Cardiac muscle cell (in vitro differentiated cells and primary cell): Measurements from ENCODE around the gene FKBP7. TPM values are rescaled to one million over a fixed set of nuclear protein-coding genes. Genes with fewer than 3 reads are reported as not detected.

ENCODE experiments used
- DNase-seq, 2 donors: peaks; one replicate each; pipeline versions ENCODE4 v3.0.0 to v3.0.0-alpha.2; 2010 to 2017; ENCODE audit warnings: low read depth in 1 of 2, low spot score in 1 of 2
- H3K27ac ChIP-seq: fragments of 200-600 bp; sonication (generic); 2 replicates; pipeline ENCODE4 v1.5.1; 2016
- H3K27me3 ChIP-seq: fragments of 200-600 bp; sonication (generic); 2 replicates; pipeline ENCODE4 v1.6.0; 2016; ENCODE audit warnings: control low read depth
- H3K36me3 ChIP-seq: fragments of 200-600 bp; sonication (generic); 2 replicates; pipeline ENCODE4 v1.5.1; 2016; ENCODE audit warnings: control low read depth
- H3K4me1 ChIP-seq: fragments of 200-600 bp; sonication (generic); 2 replicates; pipeline ENCODE4 v1.8.1; 2017; ENCODE audit warnings: low read depth, mild to moderate bottlenecking, mixed run types
- H3K4me3 ChIP-seq: fragments of 200-600 bp; sonication (generic); 2 replicates; pipeline ENCODE4 v1.5.1; 2016; ENCODE audit warnings: mild to moderate bottlenecking
- H3K9me3 ChIP-seq: fragments of 200-600 bp; sonication (generic); 2 replicates; pipeline ENCODE4 v1.5.1; 2017; ENCODE audit warnings: low read depth, mild to moderate bottlenecking, control low read depth
- polyA plus RNA-seq: library from polyadenylated mRNA; unstranded; fragments of >200 nt; fragmentation: Nextera tagmentation; extraction: Ambion mirVana; gene quantifications from 2 replicates; pipeline ENCODE4 v1.2.1, GENCODE V29; 2016
- total RNA-seq: library from RNA; depleted of rRNA; stranded (reverse); fragments of >200 nt; gene quantifications from 2 replicates; pipeline ENCODE4 v1.2.3, GENCODE V29; 2016
- TF ChIP-seq, protein P1 (sequence below): IDR thresholded peaks from 2 replicates; pipeline ENCODE4 v1.5.1; 2012; ENCODE audit warnings: low read depth, mild to moderate bottlenecking, low read length

The FKBP7 gene
- total and polyA plus RNA-seq, 2 experiments from 2014 or later, result 18.7 to 37.2 TPM

DNA sequence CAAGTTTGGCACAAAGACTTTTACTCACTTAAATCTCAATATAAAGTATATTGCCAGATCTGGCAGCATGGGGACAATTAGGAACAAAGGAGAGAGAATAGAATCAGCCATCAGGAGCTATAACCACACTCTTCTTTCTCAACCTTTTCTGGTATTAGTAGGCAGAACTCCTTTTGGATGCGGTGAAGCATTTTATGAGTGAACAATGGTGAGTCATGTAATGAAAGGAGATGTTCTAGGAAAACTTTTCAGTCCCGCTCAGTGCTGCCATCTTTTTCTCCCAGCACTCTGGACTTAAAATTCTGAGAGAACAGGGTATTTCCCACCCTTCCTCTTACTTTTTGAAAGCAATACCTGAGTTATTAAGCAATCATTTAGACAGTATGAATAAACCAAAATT lies 34.1 kb upstream of the FKBP7 start:
- Histone ChIP-seq H3K36me3 (no peaks in the 10 kb centered on the region), H3K4me1 (no peaks in the 10 kb centered on the region), H3K9me3 (no peaks in the 10 kb centered on the region), H3K27ac (no peak overlapping the region), H3K27me3 (no peaks in the 10 kb centered on the region), H3K4me3 (no peak overlapping the region)
- TF ChIP-seq, protein P1, sequence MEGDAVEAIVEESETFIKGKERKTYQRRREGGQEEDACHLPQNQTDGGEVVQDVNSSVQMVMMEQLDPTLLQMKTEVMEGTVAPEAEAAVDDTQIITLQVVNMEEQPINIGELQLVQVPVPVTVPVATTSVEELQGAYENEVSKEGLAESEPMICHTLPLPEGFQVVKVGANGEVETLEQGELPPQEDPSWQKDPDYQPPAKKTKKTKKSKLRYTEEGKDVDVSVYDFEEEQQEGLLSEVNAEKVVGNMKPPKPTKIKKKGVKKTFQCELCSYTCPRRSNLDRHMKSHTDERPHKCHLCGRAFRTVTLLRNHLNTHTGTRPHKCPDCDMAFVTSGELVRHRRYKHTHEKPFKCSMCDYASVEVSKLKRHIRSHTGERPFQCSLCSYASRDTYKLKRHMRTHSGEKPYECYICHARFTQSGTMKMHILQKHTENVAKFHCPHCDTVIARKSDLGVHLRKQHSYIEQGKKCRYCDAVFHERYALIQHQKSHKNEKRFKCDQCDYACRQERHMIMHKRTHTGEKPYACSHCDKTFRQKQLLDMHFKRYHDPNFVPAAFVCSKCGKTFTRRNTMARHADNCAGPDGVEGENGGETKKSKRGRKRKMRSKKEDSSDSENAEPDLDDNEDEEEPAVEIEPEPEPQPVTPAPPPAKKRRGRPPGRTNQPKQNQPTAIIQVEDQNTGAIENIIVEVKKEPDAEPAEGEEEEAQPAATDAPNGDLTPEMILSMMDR, result no peak
- no peak for DNase-seq

DNA sequence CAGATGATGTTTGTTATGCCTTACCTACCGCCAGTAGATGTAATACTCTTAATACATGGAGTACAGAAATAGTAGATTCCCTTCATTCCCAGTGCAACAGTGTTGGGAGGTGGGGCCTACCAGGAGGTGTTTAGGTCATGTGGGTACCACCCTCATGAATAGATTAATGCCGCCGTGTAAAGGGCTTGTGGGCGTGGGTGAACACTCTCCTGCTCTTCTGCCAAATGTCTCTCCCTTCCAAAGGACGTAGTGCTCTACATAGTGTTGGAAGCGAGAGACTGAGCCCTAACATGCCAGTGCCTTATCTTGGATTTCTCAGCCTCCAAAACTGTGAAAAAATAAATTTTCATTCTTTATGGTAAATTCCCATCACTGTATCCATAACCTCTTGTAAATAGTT lies 32.0 kb upstream of the FKBP7 start:
- H3K36me3 ChIP-seq, result no peaks in the 10 kb centered on the region
- no peaks in the 10 kb centered on the region for H3K27me3 ChIP-seq
- no peak overlapping the region for H3K27ac ChIP-seq
- no peak for DNase-seq
- no peaks in the 10 kb centered on the region for H3K9me3 ChIP-seq
- no peaks in the 10 kb centered on the region for H3K4me1 ChIP-seq
- TF ChIP-seq, protein P1, result no peak
- H3K4me3 ChIP-seq, result no peak overlapping the region

DNA sequence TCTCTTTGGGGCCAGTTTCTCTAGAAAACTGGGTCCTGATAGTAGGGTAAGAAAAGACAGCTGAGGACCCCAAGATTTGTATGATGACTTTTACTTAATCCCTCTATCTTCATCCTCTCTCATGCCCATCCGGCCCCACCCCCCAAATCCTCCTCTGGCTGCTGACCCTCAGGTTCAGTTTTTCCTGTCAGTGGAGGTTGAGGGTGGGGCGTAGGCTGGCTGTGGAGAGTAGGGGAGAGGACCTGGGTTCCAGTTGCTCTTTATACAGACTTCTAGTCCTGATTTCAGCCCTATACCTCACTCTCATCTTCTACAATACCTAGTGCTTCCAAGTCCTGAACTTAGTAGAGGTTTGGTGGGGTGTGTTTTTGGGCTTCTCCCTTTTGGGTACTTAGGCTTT lies 30.2 kb upstream of the FKBP7 start:
- Histone ChIP-seq H3K36me3 (peaks cover 4% of the 10 kb centered on the region), H3K9me3 (no peaks in the 10 kb centered on the region), H3K27ac (no peak overlapping the region), H3K4me3 (no peak overlapping the region), H3K4me1 (no peaks in the 10 kb centered on the region), H3K27me3 (no peaks in the 10 kb centered on the region)
- DNase-seq, result no peak
- TF ChIP-seq, protein P1, result no peak

GRCh38 chr2:178506949-178507348 lies 28.5 kb upstream of the FKBP7 start:
- TF ChIP-seq, protein P1, result no peak
- no peak overlapping the region for H3K4me3 ChIP-seq
- peaks cover 18% of the 10 kb centered on the region for H3K36me3 ChIP-seq
- no peaks in the 10 kb centered on the region for H3K9me3 ChIP-seq
- no peaks in the 10 kb centered on the region for H3K4me1 ChIP-seq
- H3K27me3 ChIP-seq, result no peaks in the 10 kb centered on the region
- DNase-seq, result no peak
- no peak overlapping the region for H3K27ac ChIP-seq

DNA sequence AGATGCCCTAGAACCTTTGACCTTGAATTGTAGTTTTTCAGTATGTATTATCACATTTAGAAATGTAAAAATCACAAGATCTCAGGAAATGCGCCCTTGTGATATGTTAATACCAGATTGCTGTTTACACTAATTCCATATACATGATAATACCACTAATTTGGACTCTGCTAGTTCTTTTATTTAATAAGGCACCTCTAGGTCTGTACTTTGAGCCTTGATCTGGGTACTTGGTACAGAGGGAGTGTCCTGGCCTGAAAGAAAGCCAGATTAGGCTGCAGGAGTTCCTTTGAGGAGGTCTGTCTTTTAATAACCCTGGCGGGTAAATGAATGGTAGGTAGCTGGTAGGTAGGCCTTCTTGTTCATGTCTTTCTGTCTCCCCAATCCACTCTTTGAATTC lies 28.1 kb upstream of the FKBP7 start:
- Histone ChIP-seq H3K4me3 (no peak overlapping the region), H3K27me3 (no peaks in the 10 kb centered on the region), H3K36me3 (peaks cover 21% of the 10 kb centered on the region), H3K27ac (no peak overlapping the region), H3K4me1 (no peaks in the 10 kb centered on the region), H3K9me3 (no peaks in the 10 kb centered on the region)
- DNase-seq, result no peak
- TF ChIP-seq, protein P1, result no peak

GRCh38 chr2:178506101-178506500 lies 27.7 kb upstream of the FKBP7 start:
- Histone ChIP-seq H3K27me3 (no peaks in the 10 kb centered on the region), H3K4me1 (no peaks in the 10 kb centered on the region), H3K27ac (no peak overlapping the region), H3K9me3 (no peaks in the 10 kb centered on the region), H3K36me3 (peaks cover 25% of the 10 kb centered on the region), H3K4me3 (no peak overlapping the region)
- no peak for DNase-seq
- TF ChIP-seq, protein P1, result no peak
